Lower lobe of right lung (tissue), 2 donors: ENCODE results near the gene SELENOV. TPM values are rescaled to one million over a fixed set of nuclear protein-coding genes. Genes with fewer than 3 reads are reported as not detected.

Source experiments
- ATAC-seq, 2 donors: fragments of 200-7000 bp; cut with Tn5 transposase; one replicate each; pipeline ENCODE4 v1.9.1; 2020 to 2022; ENCODE audit warnings: mild to moderate bottlenecking in 2 of 2, moderate library complexity in 2 of 2
- DNase-seq: peaks from one replicate; pipeline ENCODE4 v3.0.0-alpha.2; 2020
- H3K27ac ChIP-seq: fragments of 200-600 bp; one replicate; pipeline ENCODE4 v1.8.0; 2022
- H3K27me3 ChIP-seq: fragments of 200-600 bp; one replicate; pipeline ENCODE4 v1.8.0; 2022; ENCODE audit warnings: low read depth
- H3K36me3 ChIP-seq: fragments of 200-600 bp; one replicate; pipeline ENCODE4 v1.8.0; 2022; ENCODE audit warnings: mild to moderate bottlenecking
- H3K4me1 ChIP-seq: fragments of 200-600 bp; one replicate; pipeline ENCODE4 v1.8.0; 2022
- H3K4me3 ChIP-seq: fragments of 200-600 bp; one replicate; pipeline ENCODE4 v1.8.0; 2022; ENCODE audit warnings: mild to moderate bottlenecking
- H3K9me3 ChIP-seq: fragments of 200-600 bp; one replicate; pipeline ENCODE4 v1.8.0; 2022
- intact Hi-C: fragments of 100-400 bp; cut with DNase I; formaldehyde crosslinking; loops from one replicate; pipeline ENCODE4 v1.11.0; 2022
- total RNA-seq: library from RNA; stranded (reverse); fragmentation: NEBNext Ultra II Directional; extraction: Animal tissue kit (Norgen Biotek cat#: 25700); gene quantifications from one replicate; pipeline ENCODE4 v1.2.1, GENCODE V29; 2021
- TF ChIP-seq, protein P1 (sequence below): fragments of 200-600 bp; IDR thresholded peaks from one replicate; pipeline ENCODE4 v1.8.0; 2022; ENCODE audit warnings: antibody characterized with exemption, mild to moderate bottlenecking
- donor health status: DM: no; HTN: yes; CAD: no; lungs with severe emphysema.

Gene SELENOV
- total RNA-seq, 1 donor from 2014 or later, result not detected

DNA sequence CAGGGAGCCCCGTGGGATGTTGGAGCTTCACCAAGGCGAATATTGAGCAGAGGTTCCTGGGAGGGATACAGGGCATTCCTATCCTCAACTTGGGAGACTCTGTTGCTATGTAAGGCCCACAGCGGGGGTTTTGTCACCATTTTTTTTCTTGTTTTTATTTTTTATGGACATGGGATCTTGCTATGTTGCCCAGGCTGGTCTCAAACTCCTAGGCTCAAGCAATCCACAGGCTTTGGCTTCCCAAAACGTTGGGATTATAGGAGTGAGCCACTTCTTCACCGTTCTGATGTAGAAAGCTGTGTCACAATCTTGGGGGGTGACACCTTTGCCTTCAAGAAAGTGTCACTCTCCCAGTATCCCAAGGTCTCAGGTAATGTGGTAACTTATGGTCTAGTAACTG, 13.6 kb upstream of the SELENOV start:
- TF ChIP-seq, protein P1, sequence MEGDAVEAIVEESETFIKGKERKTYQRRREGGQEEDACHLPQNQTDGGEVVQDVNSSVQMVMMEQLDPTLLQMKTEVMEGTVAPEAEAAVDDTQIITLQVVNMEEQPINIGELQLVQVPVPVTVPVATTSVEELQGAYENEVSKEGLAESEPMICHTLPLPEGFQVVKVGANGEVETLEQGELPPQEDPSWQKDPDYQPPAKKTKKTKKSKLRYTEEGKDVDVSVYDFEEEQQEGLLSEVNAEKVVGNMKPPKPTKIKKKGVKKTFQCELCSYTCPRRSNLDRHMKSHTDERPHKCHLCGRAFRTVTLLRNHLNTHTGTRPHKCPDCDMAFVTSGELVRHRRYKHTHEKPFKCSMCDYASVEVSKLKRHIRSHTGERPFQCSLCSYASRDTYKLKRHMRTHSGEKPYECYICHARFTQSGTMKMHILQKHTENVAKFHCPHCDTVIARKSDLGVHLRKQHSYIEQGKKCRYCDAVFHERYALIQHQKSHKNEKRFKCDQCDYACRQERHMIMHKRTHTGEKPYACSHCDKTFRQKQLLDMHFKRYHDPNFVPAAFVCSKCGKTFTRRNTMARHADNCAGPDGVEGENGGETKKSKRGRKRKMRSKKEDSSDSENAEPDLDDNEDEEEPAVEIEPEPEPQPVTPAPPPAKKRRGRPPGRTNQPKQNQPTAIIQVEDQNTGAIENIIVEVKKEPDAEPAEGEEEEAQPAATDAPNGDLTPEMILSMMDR, result no peak
- Histone ChIP-seq H3K36me3 (no peaks in the 10 kb centered on the region), H3K27ac (no peak overlapping the region), H3K4me3 (no peak overlapping the region), H3K4me1 (peaks cover 19% of the 10 kb centered on the region), H3K9me3 (no peaks in the 10 kb centered on the region), H3K27me3 (peaks cover 88% of the 10 kb centered on the region)
- ATAC-seq (no peak), DNase-seq (no peak)
- intact Hi-C loops, result no loop called here

DNA sequence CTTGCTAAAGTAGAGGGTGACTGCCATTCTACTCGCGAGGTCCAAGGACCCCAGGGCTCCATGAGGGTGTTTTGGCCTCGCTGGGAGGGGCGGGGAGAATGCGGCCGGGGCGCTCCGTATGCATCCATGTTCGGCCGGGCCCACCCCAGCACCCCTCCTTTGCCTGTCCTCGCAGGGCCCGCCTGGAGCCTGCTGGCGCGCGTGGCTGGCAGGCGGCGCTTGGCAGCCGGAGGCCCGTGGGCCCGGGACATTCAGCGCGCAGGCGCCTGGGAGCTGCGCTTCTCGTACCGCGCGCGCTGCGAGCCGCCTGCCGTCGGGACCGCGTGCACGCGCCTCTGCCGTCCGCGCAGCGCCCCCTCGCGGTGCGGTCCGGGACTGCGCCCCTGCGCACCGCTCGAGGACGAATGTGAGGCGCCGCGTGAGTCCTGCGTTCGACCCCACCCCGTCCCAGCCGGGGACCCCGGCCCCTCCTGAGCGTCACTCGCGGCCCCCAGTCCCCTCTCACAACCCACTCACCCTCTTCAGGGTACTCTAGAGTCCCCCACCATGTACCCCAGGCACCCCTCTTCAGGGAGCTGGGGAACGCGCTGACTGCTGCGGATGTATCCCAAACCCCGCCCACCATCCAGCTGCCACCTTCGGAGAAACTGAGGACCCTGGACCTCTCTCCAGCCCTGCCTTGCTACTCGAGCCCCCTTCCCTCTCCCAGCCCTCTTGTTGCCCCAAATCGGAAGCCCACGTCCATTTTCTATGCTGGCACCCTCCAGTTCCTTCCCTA, 12.1 kb upstream of the SELENOV start:
- no peak overlapping the region for H3K27ac ChIP-seq
- ATAC-seq (peak; percentile 85 to 92), DNase-seq (peak; percentile 77)
- no peaks in the 10 kb centered on the region for H3K9me3 ChIP-seq
- H3K27me3 ChIP-seq, result peaks cover 86% of the 10 kb centered on the region
- peaks cover 16% of the 10 kb centered on the region for H3K4me1 ChIP-seq
- H3K36me3 ChIP-seq, result no peaks in the 10 kb centered on the region
- TF ChIP-seq, protein P1, result peak; percentile 81
- intact Hi-C loops, result no loop called here
- H3K4me3 ChIP-seq, result no peak overlapping the region

DNA sequence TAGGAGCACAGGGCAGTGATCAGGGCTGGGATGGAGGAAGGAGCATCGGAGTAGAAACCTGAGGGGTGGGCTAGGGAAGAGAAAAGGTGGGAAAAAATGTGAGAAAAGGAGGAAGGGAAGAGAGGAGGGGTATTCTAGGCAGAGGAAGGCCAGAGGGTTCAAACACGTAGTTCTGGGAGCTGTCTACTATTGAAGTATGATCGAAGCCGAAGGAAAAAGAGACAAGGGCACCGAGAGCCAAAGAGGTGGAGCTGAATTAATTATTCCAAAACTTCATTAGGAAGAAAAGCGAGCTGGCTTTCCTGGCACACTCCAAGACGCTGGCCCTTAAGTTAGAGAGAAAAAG, 8.4 kb upstream of the SELENOV start:
- Histone ChIP-seq H3K9me3 (no peaks in the 10 kb centered on the region), H3K27ac (no peak overlapping the region), H3K27me3 (peaks cover 86% of the 10 kb centered on the region), H3K4me1 (no peaks in the 10 kb centered on the region), H3K36me3 (no peaks in the 10 kb centered on the region), H3K4me3 (peak overlapping the region; percentile 48)
- no peak for DNase-seq
- TF ChIP-seq, protein P1, result no peak
- intact Hi-C loops, result no loop called here
- ATAC-seq, result no peak

DNA sequence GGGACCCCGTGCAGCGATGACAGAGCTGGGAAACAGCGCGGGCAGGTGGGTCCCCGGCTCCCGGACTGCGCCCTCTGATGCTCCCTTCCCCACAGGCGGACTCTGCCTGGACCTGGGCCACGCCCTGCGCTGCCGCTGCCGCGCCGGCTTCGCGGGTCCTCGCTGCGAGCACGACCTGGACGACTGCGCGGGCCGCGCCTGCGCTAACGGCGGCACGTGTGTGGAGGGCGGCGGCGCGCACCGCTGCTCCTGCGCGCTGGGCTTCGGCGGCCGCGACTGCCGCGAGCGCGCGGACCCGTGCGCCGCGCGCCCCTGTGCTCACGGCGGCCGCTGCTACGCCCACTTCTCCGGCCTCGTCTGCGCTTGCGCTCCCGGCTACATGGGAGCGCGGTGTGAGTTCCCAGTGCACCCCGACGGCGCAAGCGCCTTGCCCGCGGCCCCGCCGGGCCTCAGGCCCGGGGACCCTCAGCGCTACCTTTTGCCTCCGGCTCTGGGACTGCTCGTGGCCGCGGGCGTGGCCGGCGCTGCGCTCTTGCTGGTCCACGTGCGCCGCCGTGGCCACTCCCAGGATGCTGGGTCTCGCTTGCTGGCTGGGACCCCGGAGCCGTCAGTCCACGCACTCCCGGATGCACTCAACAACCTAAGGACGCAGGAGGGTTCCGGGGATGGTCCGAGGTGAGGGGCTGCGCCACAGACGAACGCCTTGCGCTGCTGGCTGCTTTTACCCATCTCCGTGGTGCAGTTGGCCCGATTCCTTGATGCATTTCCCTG, 7.8 kb upstream of the SELENOV start:
- intact Hi-C loops, result no loop called here
- TF ChIP-seq, protein P1, result no peak
- no peaks in the 10 kb centered on the region for H3K4me1 ChIP-seq
- no peaks in the 10 kb centered on the region for H3K9me3 ChIP-seq
- ATAC-seq, result peak; percentile 15 to 36
- no peak for DNase-seq
- H3K36me3 ChIP-seq, result no peaks in the 10 kb centered on the region
- H3K27me3 ChIP-seq, result peaks cover 87% of the 10 kb centered on the region
- peak overlapping the region; percentile 48 for H3K4me3 ChIP-seq
- no peak overlapping the region for H3K27ac ChIP-seq

DNA sequence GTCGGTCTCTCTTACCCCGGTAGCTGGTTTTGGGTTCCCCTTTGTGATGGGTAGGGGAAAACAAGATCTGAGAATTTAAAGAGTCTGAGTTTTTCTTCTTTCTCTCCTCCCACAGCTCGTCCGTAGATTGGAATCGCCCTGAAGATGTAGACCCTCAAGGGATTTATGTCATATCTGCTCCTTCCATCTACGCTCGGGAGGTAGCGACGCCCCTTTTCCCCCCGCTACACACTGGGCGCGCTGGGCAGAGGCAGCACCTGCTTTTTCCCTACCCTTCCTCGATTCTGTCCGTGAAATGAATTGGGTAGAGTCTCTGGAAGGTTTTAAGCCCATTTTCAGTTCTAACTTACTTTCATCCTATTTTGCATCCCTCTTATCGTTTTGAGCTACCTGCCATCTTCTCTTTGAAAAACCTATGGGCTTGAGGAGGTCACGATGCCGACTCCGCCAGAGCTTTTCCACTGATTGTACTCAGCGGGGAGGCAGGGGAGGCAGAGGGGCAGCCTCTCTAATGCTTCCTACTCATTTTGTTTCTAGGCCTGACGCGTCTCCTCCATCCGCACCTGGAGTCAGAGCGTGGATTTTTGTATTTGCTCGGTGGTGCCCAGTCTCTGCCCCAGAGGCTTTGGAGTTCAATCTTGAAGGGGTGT, 7.1 kb upstream of the SELENOV start:
- TF ChIP-seq, protein P1, result no peak
- Histone ChIP-seq H3K27me3 (peaks cover 89% of the 10 kb centered on the region), H3K36me3 (no peaks in the 10 kb centered on the region), H3K4me3 (peak overlapping the region; percentile 48), H3K4me1 (no peaks in the 10 kb centered on the region), H3K27ac (no peak overlapping the region), H3K9me3 (no peaks in the 10 kb centered on the region)
- intact Hi-C loops, result no loop called here
- DNase-seq (no peak), ATAC-seq (no peak)
